KOPT-K1 (cell line): ENCODE results near the gene PODXL.

Source experiments
- H3K27ac ChIP-seq: fragments of 200-600 bp; sonication (generic); 2 replicates; pipeline ENCODE4 v1.5.1; 2016; ENCODE audit warnings: antibody characterized with exemption, mild to moderate bottlenecking, low read depth, low read length; ENCODE audit not compliant: poor library complexity, severe bottlenecking
- H3K36me3 ChIP-seq: fragments of 200-600 bp; sonication (generic); 2 replicates; pipeline ENCODE4 v1.5.1; 2017; ENCODE audit warnings: antibody characterized with exemption, mild to moderate bottlenecking, low read length, moderate library complexity; ENCODE audit not compliant: insufficient read depth
- H3K9me3 ChIP-seq: fragments of 200-600 bp; sonication (generic); 2 replicates; pipeline ENCODE4 v1.5.1; 2017; ENCODE audit warnings: antibody characterized with exemption, low read length, mild to moderate bottlenecking; ENCODE audit not compliant: insufficient read depth, poor library complexity, severe bottlenecking

PODXL gene

GRCh38 chr7:131556053-131556908 is at the start of gene PODXL:
Gene PODXL (minus strand): TSS chr7:131556628. CDS start chr7:131556359, 269 bp downstream.
- Histone ChIP-seq H3K9me3 (no peaks in the 10 kb centered on the region), H3K27ac (no peak within 1 kb of the TSS), H3K36me3 (no peaks in the 10 kb centered on the region)

GRCh38 chr7:131605280-131605878 is 49.0 kb upstream of the PODXL start:
- no peaks in the 10 kb centered on the region for H3K36me3 ChIP-seq
- H3K27ac ChIP-seq = no peak overlapping the region
- no peaks in the 10 kb centered on the region for H3K9me3 ChIP-seq

GRCh38 chr7:131604841-131605279 is 48.4 kb upstream of the PODXL start:
- Histone ChIP-seq H3K27ac (no peak overlapping the region), H3K36me3 (no peaks in the 10 kb centered on the region), H3K9me3 (no peaks in the 10 kb centered on the region)

- no peak overlapping the region for H3K27ac ChIP-seq
- no peaks in the 10 kb centered on the region for H3K36me3 ChIP-seq
- no peaks in the 10 kb centered on the region for H3K9me3 ChIP-seq
These were observed 47.5 kb upstream of the PODXL start for GRCh38 chr7:131603932-131604331.

GRCh38 chr7:131602994-131603372 is 46.6 kb upstream of the PODXL start:
- Histone ChIP-seq H3K36me3 (no peaks in the 10 kb centered on the region), H3K27ac (no peak overlapping the region), H3K9me3 (no peaks in the 10 kb centered on the region)

GRCh38 chr7:131602304-131602993 is 46.0 kb upstream of the PODXL start:
- Histone ChIP-seq H3K27ac (no peak overlapping the region), H3K36me3 (no peaks in the 10 kb centered on the region), H3K9me3 (no peaks in the 10 kb centered on the region)

GRCh38 chr7:131600085-131600881 is 43.9 kb upstream of the PODXL start:
- no peaks in the 10 kb centered on the region for H3K9me3 ChIP-seq
- no peaks in the 10 kb centered on the region for H3K36me3 ChIP-seq
- no peak overlapping the region for H3K27ac ChIP-seq

- no peak overlapping the region for H3K27ac ChIP-seq
- H3K36me3 ChIP-seq = no peaks in the 10 kb centered on the region
- no peaks in the 10 kb centered on the region for H3K9me3 ChIP-seq
These were observed 40.4 kb upstream of the PODXL start for GRCh38 chr7:131596785-131597184.

- H3K9me3 ChIP-seq = no peaks in the 10 kb centered on the region
- no peaks in the 10 kb centered on the region for H3K36me3 ChIP-seq
- H3K27ac ChIP-seq = no peak overlapping the region
These were observed 39.3 kb upstream of the PODXL start for GRCh38 chr7:131595699-131596098.

GRCh38 chr7:131591687-131592319 is 35.4 kb upstream of the PODXL start:
- H3K36me3 ChIP-seq = no peaks in the 10 kb centered on the region
- no peak overlapping the region for H3K27ac ChIP-seq
- H3K9me3 ChIP-seq = no peaks in the 10 kb centered on the region

GRCh38 chr7:131587315-131587923 is 31.0 kb upstream of the PODXL start:
- no peaks in the 10 kb centered on the region for H3K9me3 ChIP-seq
- H3K36me3 ChIP-seq = no peaks in the 10 kb centered on the region
- H3K27ac ChIP-seq = no peak overlapping the region

GRCh38 chr7:131586759-131587158 is 30.3 kb upstream of the PODXL start:
- no peaks in the 10 kb centered on the region for H3K36me3 ChIP-seq
- H3K9me3 ChIP-seq = no peaks in the 10 kb centered on the region
- H3K27ac ChIP-seq = no peak overlapping the region

GRCh38 chr7:131586259-131586658 is 29.8 kb upstream of the PODXL start:
- Histone ChIP-seq H3K36me3 (no peaks in the 10 kb centered on the region), H3K27ac (no peak overlapping the region), H3K9me3 (no peaks in the 10 kb centered on the region)

GRCh38 chr7:131583430-131583829 is 27.0 kb upstream of the PODXL start:
- H3K36me3 ChIP-seq = no peaks in the 10 kb centered on the region
- no peak overlapping the region for H3K27ac ChIP-seq
- H3K9me3 ChIP-seq = no peaks in the 10 kb centered on the region
